Measurements from ENCODE around the gene ODAD4. TPM values are rescaled to one million over a fixed set of nuclear protein-coding genes. Genes with fewer than 3 reads are reported as not detected.

The ODAD4 gene, protein sequence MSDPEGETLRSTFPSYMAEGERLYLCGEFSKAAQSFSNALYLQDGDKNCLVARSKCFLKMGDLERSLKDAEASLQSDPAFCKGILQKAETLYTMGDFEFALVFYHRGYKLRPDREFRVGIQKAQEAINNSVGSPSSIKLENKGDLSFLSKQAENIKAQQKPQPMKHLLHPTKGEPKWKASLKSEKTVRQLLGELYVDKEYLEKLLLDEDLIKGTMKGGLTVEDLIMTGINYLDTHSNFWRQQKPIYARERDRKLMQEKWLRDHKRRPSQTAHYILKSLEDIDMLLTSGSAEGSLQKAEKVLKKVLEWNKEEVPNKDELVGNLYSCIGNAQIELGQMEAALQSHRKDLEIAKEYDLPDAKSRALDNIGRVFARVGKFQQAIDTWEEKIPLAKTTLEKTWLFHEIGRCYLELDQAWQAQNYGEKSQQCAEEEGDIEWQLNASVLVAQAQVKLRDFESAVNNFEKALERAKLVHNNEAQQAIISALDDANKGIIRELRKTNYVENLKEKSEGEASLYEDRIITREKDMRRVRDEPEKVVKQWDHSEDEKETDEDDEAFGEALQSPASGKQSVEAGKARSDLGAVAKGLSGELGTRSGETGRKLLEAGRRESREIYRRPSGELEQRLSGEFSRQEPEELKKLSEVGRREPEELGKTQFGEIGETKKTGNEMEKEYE
- total RNA-seq = 1 to 10 TPM in 1 of 2 experiments, under 1 TPM in 1; 0.89 to 1.4 TPM

DNA sequence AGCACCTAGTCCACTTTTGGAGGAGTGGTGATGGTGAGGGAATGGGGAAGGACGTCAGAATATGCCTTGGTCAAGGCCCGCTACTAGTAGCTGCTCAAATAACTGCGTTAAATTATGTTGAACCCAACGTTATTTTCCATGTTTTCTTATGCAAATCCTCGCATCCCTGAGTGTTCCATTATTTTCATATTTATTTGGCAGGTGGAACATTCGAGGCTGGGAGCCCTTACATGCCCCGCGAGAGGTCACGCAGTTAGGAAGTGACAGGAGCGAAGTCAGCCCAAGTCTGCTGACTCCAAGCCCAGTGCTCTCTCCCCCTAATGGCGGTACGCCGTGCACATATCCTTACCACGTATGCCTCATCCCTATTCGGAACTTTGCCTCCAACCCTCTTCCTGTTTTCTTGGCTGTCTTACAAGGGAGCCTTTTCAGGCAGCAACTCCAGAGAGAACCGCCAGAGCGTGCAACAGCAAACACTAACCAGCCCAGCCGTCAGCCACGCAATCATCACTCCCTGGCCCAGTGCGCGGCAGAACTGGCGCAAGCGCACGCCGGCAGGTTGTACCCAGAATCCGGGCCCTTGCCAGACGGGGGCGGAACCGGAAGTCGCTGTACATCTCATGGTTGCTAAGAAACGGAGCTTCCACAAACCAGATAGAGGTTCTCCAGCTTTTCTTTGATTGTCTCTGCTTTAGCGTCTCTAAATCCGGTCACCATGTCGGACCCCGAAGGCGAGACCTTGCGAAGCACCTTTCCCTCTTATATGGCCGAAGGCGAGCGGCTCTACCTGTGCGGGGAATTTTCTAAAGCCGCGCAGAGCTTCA, at the start of gene ODAD4:
TSS of gene ODAD4 (plus strand) at position 609 of the 824 bp plus-strand sequence. CDS start at position 716, 107 bp downstream.

DNA sequence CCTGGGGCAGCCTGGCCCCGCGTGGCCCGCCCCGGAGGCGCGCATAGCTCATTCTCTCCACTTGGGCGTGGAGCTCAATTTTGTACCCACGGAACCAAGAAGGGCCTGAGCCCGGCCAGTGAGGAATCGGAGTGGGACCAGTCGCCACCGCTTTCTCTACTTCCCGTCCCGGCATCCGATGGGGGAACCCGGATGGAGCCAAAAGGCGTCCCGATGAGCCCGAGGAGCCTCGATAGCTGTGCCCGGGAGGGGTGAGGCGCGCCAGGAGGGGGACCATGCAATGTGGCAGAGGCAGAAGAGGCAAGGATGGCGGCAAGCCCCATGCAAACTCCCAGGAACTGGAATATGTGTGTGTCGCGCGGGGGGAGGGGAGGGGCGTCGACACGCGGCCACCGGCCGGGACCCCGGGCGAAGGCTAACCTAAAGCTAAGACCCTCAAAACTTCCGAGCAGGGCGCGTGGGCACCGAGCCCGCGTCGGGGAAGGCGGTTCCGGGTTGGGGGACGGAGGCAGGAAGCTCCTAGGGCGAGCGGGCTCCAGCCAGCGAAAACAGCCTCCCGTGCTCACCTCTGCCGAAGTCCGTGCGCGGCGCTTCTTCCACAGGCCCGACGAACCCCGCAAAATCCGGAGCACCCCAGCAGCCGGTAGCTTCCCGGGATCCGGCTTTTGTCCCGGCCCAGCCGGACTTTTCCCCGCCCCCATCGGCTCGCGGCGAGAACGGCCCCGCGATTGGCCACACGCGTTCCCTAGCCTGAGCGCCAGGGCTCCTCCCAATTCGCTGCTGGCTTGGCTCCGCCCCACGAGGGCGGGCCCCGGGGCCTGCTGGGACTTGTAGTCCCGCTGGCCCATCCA, 11.9 kb upstream of the ODAD4 start, which contains the start of gene ACLY:
TSS of gene ACLY (minus strand) at position 638 of the 851 bp plus-strand sequence. CDS start 5,078 bp downstream, outside the sequence.

GRCh38 chr17:41966463-41967140, 36.2 kb downstream of the ODAD4 start, which contains the start of gene CNP:
Gene CNP, plus strand, starts transcription at chr17:41966795. Its CDS starts 90 bp downstream, at chr17:41966885.

Other genes with a start within 250 kb of the ODAD4 start
- gene EIF1, start 241.7 kb upstream of the ODAD4 start, total RNA-seq = 100 to 1,000 TPM; 768 to 814 TPM
- gene GAST, start 218.3 kb upstream of the ODAD4 start, total RNA-seq = not detected
- gene HAP1, start 196.0 kb upstream of the ODAD4 start, total RNA-seq = under 1 TPM in 1 of 2 experiments, not detected in 1; 0.05 TPM
- 1 to 10 TPM in 1 of 2 experiments, under 1 TPM in 1; 0.63 to 1.1 TPM for gene JUP, start 143.9 kb upstream of the ODAD4 start, total RNA-seq
- gene P3H4, start 118.7 kb upstream of the ODAD4 start, total RNA-seq = 1 to 10 TPM; 2.9 to 3.3 TPM
- not detected for gene FKBP10, start 117.6 kb upstream of the ODAD4 start, total RNA-seq
- gene NT5C3B, start 94.4 kb upstream of the ODAD4 start, total RNA-seq = 10 to 100 TPM; 18.4 to 19.9 TPM
- not detected for gene KLHL10, start 92.8 kb upstream of the ODAD4 start, total RNA-seq
- gene KLHL11, start 65.2 kb upstream of the ODAD4 start, total RNA-seq = 10 to 100 TPM; 12.0 to 12.1 TPM
- gene ACLY, start 11.7 kb upstream of the ODAD4 start, total RNA-seq = 100 to 1,000 TPM; 141 to 143 TPM
- gene CNP, start 36.2 kb downstream of the ODAD4 start, total RNA-seq = 10 to 100 TPM; 53.9 to 62.0 TPM
- gene DNAJC7, start 86.8 kb downstream of the ODAD4 start, total RNA-seq = 10 to 100 TPM; 76.0 to 79.6 TPM
- gene NKIRAS2, start 89.5 kb downstream of the ODAD4 start, total RNA-seq = 10 to 100 TPM; 20.8 to 21.4 TPM
- under 1 TPM; 0.07 to 0.08 TPM for gene C17orf113, start 120.0 kb downstream of the ODAD4 start, total RNA-seq
- gene ZNF385C, start 167.9 kb downstream of the ODAD4 start, total RNA-seq = not detected
- 10 to 100 TPM; 30.1 to 30.3 TPM for gene DHX58, start 182.1 kb downstream of the ODAD4 start, total RNA-seq
- 10 to 100 TPM; 35.6 to 37.6 TPM for gene KAT2A, start 190.8 kb downstream of the ODAD4 start, total RNA-seq
- not detected for gene HSPB9, start 192.2 kb downstream of the ODAD4 start, total RNA-seq
- 10 to 100 TPM; 78.0 to 83.4 TPM for gene RAB5C, start 224.4 kb downstream of the ODAD4 start, total RNA-seq

Measured in activated naive CD4-positive, alpha-beta T cell treated with anti-CD3 and anti-CD28 coated beads, Interleukin-2, amount 10 ng/mL, durations not matched to agents 5 hours and 36 hours (primary cell).